ENCODE data around the gene SYT2. TPM values are rescaled to one million over a fixed set of nuclear protein-coding genes. Genes with fewer than 3 reads are reported as not detected.
A peak's percentile ranks its signal among the peaks of the same experiment; 100 is the strongest.

Gene SYT2
- 4.9 and 11.9 TPM in 2 replicates for total RNA-seq (ENCODE audit: low replicate concordance)
- long read RNA-seq, partial matches to known transcripts: 0 of 2 reads
- long read RNA-seq, other reads (novel, unspliced or antisense): 2 of 2 reads

- H3K27me3 Mint-ChIP-seq: peaks cover 67% of the 10 kb centered on the region
- no peaks in the 10 kb centered on the region for H3K9me3 Mint-ChIP-seq
- H3K27ac Mint-ChIP-seq: no peak within 1 kb of the TSS
- H3K4me1 Mint-ChIP-seq (ENCODE audit: unreplicated experiment): peaks cover 24% of the 10 kb centered on the region
- TF ChIP-seq CTCF (conservative IDR thresholded peaks at IDR 0.05): no peak
- peak; percentile 80 for DNase-seq (ENCODE audit: extremely low spot score, unreplicated experiment)
- peak within 1 kb of the TSS; percentile 83 for H3K4me3 Mint-ChIP-seq
- no peaks in the 10 kb centered on the region for H3K36me3 Mint-ChIP-seq
Observed at GRCh38 chr1:202710070-202711045, at the start of gene SYT2. SYT2 (minus strand) TSS chr1:202710454; CDS start chr1:202605772, 104,682 bp downstream.

- Mint-ChIP-seq H3K4me3 (no peak overlapping the region), H3K9me3 (no peaks in the 10 kb centered on the region), H3K36me3 (peaks cover 49% of the 10 kb centered on the region), H3K27ac (no peak overlapping the region), H3K4me1 (ENCODE audit: unreplicated experiment) (no peaks in the 10 kb centered on the region), H3K27me3 (no peaks in the 10 kb centered on the region)
- DNase-seq (ENCODE audit: extremely low spot score, unreplicated experiment): no peak
- TF ChIP-seq CTCF (conservative IDR thresholded peaks at IDR 0.05): no peak
Observed at GRCh38 chr1:202756391-202756790, 46.1 kb upstream of the SYT2 start.

GRCh38 chr1:202754293-202754692 is 44.0 kb upstream of the SYT2 start:
- no peak overlapping the region for H3K27ac Mint-ChIP-seq
- H3K9me3 Mint-ChIP-seq: no peaks in the 10 kb centered on the region
- DNase-seq (ENCODE audit: extremely low spot score, unreplicated experiment): no peak
- H3K27me3 Mint-ChIP-seq: no peaks in the 10 kb centered on the region
- H3K4me1 Mint-ChIP-seq (ENCODE audit: unreplicated experiment): no peaks in the 10 kb centered on the region
- no peak overlapping the region for H3K4me3 Mint-ChIP-seq
- H3K36me3 Mint-ChIP-seq: peaks cover 55% of the 10 kb centered on the region
- no peak for TF ChIP-seq CTCF (conservative IDR thresholded peaks at IDR 0.05)

GRCh38 chr1:202752774-202753173 is 42.5 kb upstream of the SYT2 start:
- no peak for TF ChIP-seq CTCF (conservative IDR thresholded peaks at IDR 0.05)
- no peak for DNase-seq (ENCODE audit: extremely low spot score, unreplicated experiment)
- H3K4me1 Mint-ChIP-seq (ENCODE audit: unreplicated experiment): no peaks in the 10 kb centered on the region
- H3K36me3 Mint-ChIP-seq: peaks cover 62% of the 10 kb centered on the region
- H3K9me3 Mint-ChIP-seq: no peaks in the 10 kb centered on the region
- no peaks in the 10 kb centered on the region for H3K27me3 Mint-ChIP-seq
- no peak overlapping the region for H3K4me3 Mint-ChIP-seq
- H3K27ac Mint-ChIP-seq: no peak overlapping the region

GRCh38 chr1:202750761-202751160 is 40.5 kb upstream of the SYT2 start:
- no peak overlapping the region for H3K27ac Mint-ChIP-seq

More at GRCh38 chr1:202750761-202751160, 40.5 kb upstream of the SYT2 start:
- Mint-ChIP-seq H3K36me3 (peaks cover 60% of the 10 kb centered on the region), H3K27me3 (no peaks in the 10 kb centered on the region), H3K4me1 (ENCODE audit: unreplicated experiment) (no peaks in the 10 kb centered on the region), H3K4me3 (no peak overlapping the region), H3K9me3 (no peaks in the 10 kb centered on the region)
- DNase-seq (ENCODE audit: extremely low spot score, unreplicated experiment): no peak
- no peak for TF ChIP-seq CTCF (conservative IDR thresholded peaks at IDR 0.05)
